Hematopoietic multipotent progenitor cell treated with erythropoietin and hydrocortisone succinate and interleukin-3 and kit ligand, for 4 days (in vitro differentiated cells): Measurements from ENCODE around the gene PAOX.

Experiments used
- DNase-seq: peaks from one replicate; pipeline ENCODE4 v3.0.0-alpha.2; 2015

Gene PAOX

DNA sequence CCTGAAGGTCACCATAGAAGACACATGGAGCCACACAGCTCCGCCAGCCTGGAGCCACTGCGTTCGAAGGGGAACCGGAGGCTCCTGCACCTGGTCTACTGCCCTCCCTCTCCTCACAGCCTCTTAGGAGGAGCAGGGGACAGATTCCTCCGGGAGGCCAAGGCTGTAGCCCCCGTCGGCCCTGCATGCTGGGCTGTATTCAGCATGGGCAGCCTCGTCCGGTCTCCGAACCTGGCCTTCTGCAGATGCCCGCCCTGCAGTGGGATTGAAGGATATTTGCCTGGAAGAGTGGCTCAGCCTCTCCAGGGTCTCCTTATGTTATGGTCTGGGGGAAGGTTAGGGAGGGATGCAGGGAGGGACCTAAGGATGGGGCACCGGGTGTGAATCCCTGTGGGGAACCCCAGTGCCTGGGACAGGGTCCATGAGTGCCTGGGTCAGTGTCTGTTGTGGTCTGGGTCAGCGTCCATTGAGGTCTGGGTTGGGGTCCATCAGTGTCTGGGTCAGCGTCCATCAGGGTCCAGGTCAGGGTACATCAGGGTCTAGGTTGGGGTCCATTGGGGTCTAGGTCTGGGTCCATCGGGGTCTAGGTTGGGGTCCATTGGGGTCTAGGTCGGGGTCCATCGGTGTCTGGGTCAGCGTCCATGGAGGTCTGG lies 61.7 kb downstream of the PAOX start:
- DNase-seq, result no peak
